Stomach smooth muscle (tissue), 2 donors: ENCODE data around the gene PLD5.
"Not testable (repeated sequence)": the region's sequence is repeated elsewhere in the genome, so short reads cannot be mapped to it uniquely, and the experiment has no call there.

Source experiments
- H3K27ac ChIP-seq: one replicate; pipeline ENCODE4 v1.7.0; 2013; ENCODE audit warnings: mild to moderate bottlenecking, low read length, inconsistent platforms
- H3K27me3 ChIP-seq, 2 donors: one replicate each; pipeline ENCODE4 v1.7.0; 2013; ENCODE audit warnings: low read length in 2 of 2; ENCODE audit not compliant: insufficient read depth in 2 of 2, control insufficient read depth in 1 of 2
- H3K36me3 ChIP-seq, 2 donors: one replicate each; pipeline ENCODE4 v1.7.0; 2013; ENCODE audit warnings: low read length in 2 of 2; ENCODE audit not compliant: control insufficient read depth in 2 of 2, insufficient read depth in 2 of 2
- H3K4me1 ChIP-seq: one replicate; pipeline ENCODE4 v1.7.0; 2013; ENCODE audit warnings: low read length; ENCODE audit not compliant: control insufficient read depth, insufficient read depth
- H3K4me3 ChIP-seq, 2 donors: one replicate each; pipeline ENCODE4 v1.7.0; 2013; ENCODE audit warnings: low read length in 2 of 2
- H3K9ac ChIP-seq, 2 donors: one replicate each; pipeline ENCODE4 v1.7.0; 2013; ENCODE audit warnings: low read length in 2 of 2, mild to moderate bottlenecking in 1 of 2
- H3K9me3 ChIP-seq, 2 donors: one replicate each; pipeline ENCODE4 v1.7.0; 2013; ENCODE audit warnings: low read length in 2 of 2; ENCODE audit not compliant: control insufficient read depth in 2 of 2
- donor health status: healthy.
- donor health status: Pancreatic carcinoma.

The PLD5 gene

DNA sequence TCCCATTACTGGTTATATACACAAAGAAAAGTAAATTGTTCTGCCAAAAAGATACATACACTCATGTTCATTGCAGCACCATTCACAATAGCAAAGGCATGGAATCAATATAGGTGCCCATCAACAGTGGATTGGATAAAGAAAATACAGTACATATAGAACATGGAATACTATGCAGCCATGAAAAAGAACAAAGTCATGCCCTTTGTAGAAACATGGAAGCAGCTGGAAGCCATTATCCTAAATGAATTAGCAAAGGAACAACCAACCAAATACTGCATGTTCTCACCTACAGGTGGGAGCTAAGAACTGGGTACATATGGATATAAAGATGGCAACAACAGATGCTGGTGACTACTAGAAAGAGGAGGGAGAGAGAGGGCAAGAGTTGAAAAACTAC lies 132.6 kb downstream of the PLD5 start:
- Histone ChIP-seq H3K4me3 (no peak overlapping the region), H3K9me3 (no peaks in the 10 kb centered on the region), H3K36me3 (no peaks in the 10 kb centered on the region)

DNA sequence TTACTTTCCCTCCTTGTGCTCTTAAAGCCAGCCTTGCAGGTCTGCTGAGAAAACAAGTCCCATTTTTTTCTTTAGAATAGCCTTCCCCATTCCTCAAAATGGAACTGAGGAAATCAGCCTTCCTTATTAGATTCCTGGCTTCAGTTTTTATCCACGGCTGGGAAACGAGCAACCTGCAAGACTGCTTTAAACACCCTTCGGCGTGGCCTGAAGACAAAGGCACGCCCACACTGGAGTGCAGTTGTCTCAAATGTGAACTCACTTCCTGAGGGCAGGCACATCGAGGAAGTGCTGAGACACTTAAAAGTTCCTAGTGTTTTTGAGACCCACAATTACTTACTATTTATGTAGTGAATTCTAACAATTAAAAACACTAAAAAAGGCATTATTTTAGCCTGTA lies 148.4 kb downstream of the PLD5 start:
- H3K9me3 ChIP-seq, H3K4me3 ChIP-seq, H3K36me3 ChIP-seq, H3K4me1 ChIP-seq, H3K9ac ChIP-seq, H3K27ac ChIP-seq, H3K27me3 ChIP-seq: not testable (repeated sequence)

More for the DNA sequence above, 132.6 kb downstream of the PLD5 start:
- Histone ChIP-seq H3K27ac (no peak overlapping the region), H3K4me1 (no peaks in the 10 kb centered on the region), H3K9ac (no peak overlapping the region), H3K27me3 (no peaks in the 10 kb centered on the region)

DNA sequence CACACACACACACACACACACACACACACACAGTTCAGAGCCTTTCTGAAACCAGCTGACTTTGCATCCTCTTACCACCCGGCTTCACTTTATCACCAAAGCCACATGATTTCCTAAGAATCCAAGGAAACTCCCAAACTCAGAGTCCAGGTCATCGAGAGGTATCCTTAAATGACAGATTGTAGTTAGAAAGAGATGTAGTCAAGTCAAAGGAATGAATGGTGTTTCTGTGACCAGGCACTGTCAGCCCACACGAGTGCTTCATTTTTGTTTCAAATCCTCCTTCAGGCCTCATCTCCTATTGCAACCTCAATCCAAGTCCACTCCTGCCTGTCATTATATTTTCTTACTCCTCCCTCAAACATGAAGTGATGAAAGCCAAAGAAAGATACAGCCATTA lies 174.1 kb downstream of the PLD5 start:
- H3K27ac ChIP-seq = not testable (repeated sequence)

GRCh38 chr1:242349636-242350035 lies 174.9 kb downstream of the PLD5 start:
- no peaks in the 10 kb centered on the region for H3K27me3 ChIP-seq
- H3K36me3 ChIP-seq = no peaks in the 10 kb centered on the region
- no peaks in the 10 kb centered on the region for H3K9me3 ChIP-seq
- H3K27ac ChIP-seq = no peak overlapping the region
- H3K4me1 ChIP-seq = no peaks in the 10 kb centered on the region
- H3K4me3 ChIP-seq = no peak overlapping the region
- H3K9ac ChIP-seq = no peak overlapping the region

More for the DNA sequence above, 174.1 kb downstream of the PLD5 start:
- H3K9ac ChIP-seq, H3K4me1 ChIP-seq, H3K36me3 ChIP-seq, H3K9me3 ChIP-seq, H3K4me3 ChIP-seq, H3K27me3 ChIP-seq: not testable (repeated sequence)

- H3K4me1 ChIP-seq, H3K36me3 ChIP-seq, H3K4me3 ChIP-seq, H3K27me3 ChIP-seq, H3K9ac ChIP-seq, H3K9me3 ChIP-seq, H3K27ac ChIP-seq: not testable (repeated sequence)
These were observed 193.6 kb downstream of the PLD5 start for GRCh38 chr1:242330865-242331264.

DNA sequence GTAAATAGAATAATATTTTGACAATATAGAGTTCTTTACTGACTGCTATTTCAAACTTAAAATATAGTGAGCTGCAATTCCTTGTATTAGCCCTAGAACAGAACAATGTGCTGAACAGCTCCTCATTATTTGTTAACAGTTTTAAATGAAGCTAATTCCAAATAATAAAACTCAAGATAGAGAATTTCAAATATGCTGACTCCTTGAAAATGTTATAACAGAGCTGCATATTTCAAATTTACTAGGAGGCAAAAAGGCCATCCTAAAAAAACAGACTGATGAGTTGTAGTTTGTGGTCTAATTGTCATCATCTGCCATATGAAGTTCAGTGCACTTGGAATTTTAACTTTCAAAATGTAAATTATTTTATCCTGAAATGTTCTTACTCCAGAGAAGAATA lies 197.1 kb downstream of the PLD5 start:
- not testable (repeated sequence) for H3K36me3 ChIP-seq, H3K9me3 ChIP-seq

GRCh38 chr1:242321981-242322380 lies 202.5 kb downstream of the PLD5 start:
- H3K9me3 ChIP-seq, H3K36me3 ChIP-seq, H3K9ac ChIP-seq, H3K27me3 ChIP-seq, H3K4me1 ChIP-seq, H3K4me3 ChIP-seq, H3K27ac ChIP-seq: not testable (repeated sequence)

More for the DNA sequence above, 197.1 kb downstream of the PLD5 start:
- not testable (repeated sequence) for H3K27ac ChIP-seq, H3K9ac ChIP-seq, H3K27me3 ChIP-seq, H3K4me1 ChIP-seq, H3K4me3 ChIP-seq

DNA sequence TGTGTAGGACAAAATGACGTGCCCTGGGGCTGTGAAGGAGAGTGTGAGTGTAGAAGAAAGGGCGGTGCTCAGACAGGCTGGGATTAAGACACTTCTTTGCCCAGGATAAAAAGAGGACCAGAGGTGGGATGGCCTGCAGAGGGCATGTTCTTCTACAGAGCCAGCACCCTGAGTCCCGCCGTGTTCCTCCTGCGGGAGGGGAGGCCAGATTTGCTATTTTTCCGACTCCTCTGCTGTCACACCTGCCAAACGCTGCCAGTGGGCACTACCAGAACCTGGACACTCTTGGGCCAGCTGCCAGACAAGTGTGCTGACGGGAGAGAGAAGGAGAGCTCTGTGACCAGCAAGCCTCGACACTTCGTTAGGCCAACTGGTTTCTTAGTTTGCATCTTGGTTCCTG lies 206.4 kb downstream of the PLD5 start:
- Histone ChIP-seq H3K27me3 (no peaks in the 10 kb centered on the region), H3K4me3 (no peak overlapping the region), H3K27ac (no peak overlapping the region), H3K9me3 (no peaks in the 10 kb centered on the region), H3K4me1 (no peaks in the 10 kb centered on the region), H3K9ac (no peak overlapping the region), H3K36me3 (no peaks in the 10 kb centered on the region)

GRCh38 chr1:242314865-242315264 lies 209.6 kb downstream of the PLD5 start:
- H3K27me3 ChIP-seq, H3K9me3 ChIP-seq, H3K4me1 ChIP-seq, H3K27ac ChIP-seq, H3K9ac ChIP-seq, H3K4me3 ChIP-seq, H3K36me3 ChIP-seq: not testable (repeated sequence)

- H3K4me1 ChIP-seq, H3K36me3 ChIP-seq, H3K9ac ChIP-seq, H3K4me3 ChIP-seq, H3K27me3 ChIP-seq, H3K27ac ChIP-seq, H3K9me3 ChIP-seq: not testable (repeated sequence)
These were observed 210.3 kb downstream of the PLD5 start for GRCh38 chr1:242314085-242314649.

GRCh38 chr1:242308681-242309080 lies 215.8 kb downstream of the PLD5 start:
- H3K36me3 ChIP-seq, H3K27me3 ChIP-seq, H3K9me3 ChIP-seq, H3K4me1 ChIP-seq, H3K9ac ChIP-seq, H3K4me3 ChIP-seq, H3K27ac ChIP-seq: not testable (repeated sequence)

- H3K9ac ChIP-seq, H3K27ac ChIP-seq, H3K9me3 ChIP-seq, H3K36me3 ChIP-seq, H3K4me1 ChIP-seq, H3K27me3 ChIP-seq, H3K4me3 ChIP-seq: not testable (repeated sequence)
These were observed 230.7 kb downstream of the PLD5 start for GRCh38 chr1:242293781-242294180.
